Suprapubic skin (tissue), 3 donors: Measurements from ENCODE around the gene APEH.

Experiments used
- CTCF ChIP-seq, 2 donors: fragments of 200-600 bp in 1 of 2; fragments of 450-650 bp in 1 of 2; sonication (generic) in 1 of 2; IDR thresholded peaks; one replicate each; pipeline ENCODE4 v1.5.1; 2016 to 2019; ENCODE audit warnings: antibody characterized with exemption in 2 of 2, mild to moderate bottlenecking in 1 of 2, moderate library complexity in 1 of 2
- EP300 ChIP-seq: sonication (generic); formaldehyde crosslinking; IDR thresholded peaks from one replicate; pipeline ENCODE4 v1.6.1; 2017; ENCODE audit warnings: antibody characterized with exemption

DNA sequence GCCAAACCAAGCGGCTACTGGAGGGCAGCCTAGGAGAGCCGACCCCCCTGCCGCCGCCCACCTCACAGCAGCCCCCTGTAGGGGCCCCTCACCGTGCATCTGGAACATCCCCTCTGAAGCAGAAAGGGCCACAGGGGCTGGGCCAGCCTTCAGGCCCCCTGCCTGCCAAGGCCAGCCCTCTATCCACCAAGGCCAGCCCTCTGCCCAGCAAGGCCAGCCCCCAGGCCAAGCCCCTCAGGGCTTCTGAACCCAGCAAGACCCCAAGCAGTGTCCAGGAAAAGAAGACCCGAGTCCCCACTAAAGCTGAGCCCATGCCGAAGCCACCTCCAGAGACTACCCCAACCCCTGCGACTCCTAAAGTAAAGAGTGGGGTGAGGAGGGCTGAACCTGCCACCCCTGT lies 23.5 kb upstream of the APEH start:
- no peak for TF ChIP-seq CTCF (IDR thresholded peaks at IDR 0.05)
- TF ChIP-seq EP300, result no peak
